ENCODE results near the gene CNST.

Gene CNST, protein sequence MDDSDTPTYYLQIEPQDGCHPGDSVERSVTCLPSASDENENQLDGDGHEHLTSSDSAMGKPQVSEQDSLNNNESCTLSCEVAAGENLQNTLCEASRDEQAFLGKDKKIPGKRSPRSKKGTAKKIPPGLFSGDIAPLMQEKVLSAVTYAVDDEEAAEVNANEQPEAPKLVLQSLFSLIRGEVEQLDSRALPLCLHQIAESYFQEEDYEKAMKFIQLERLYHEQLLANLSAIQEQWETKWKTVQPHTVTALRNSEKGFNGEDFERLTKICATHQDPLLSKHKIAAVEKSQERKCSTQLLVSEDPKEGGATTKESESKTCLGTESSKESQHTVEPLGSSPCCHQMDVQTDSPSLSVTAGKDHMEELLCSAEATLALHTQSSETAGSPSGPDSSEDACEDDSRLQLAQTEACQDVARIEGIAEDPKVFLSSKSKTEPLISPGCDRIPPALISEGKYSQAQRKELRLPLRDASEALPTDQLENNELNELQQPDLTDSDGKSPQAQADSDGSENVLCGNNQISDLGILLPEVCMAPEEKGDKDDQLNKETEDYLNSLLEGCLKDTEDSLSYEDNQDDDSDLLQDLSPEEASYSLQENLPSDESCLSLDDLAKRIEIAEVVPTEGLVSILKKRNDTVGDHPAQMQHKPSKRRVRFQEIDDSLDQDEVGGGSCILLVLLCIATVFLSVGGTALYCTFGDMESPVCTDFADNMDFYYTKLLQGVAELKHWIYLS

DNA sequence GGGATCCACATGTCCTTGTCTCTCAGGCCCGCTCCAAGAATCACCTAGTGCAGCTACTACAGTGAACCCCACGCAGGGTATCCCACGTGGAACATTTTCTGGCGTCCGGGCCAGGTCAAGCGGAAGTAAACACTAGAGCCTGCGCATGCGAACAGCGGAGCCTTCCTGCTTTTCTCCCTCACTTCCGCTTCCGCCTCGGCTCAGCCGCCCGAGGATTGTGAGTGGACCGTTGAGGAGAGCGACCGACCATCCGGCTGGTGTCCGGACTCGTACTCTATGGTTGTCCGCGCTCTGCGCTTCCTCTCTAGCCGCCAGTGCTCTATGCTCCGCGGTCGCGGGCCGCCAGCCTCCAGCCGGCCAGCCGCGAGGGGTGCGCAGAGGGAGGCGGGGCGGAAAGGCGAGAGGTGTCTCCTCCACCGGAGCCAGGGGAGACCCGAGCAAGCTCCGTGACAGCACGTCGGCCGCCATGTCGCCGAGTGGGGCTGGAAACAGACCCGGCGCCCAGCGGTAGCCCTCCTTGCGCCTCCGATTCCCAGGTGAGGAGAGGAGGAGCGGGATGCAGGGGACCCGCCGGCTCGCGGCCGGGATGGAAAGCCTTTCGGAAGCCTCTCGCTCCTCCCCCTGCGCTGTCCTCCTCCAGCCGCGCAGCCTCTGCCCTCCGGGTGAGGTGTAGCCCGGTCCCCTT is at the start of gene CNST, which contains the start of gene TFB2M:
Gene CNST (plus strand): TSS at position 329 of the 685 bp plus-strand sequence. CDS start 25,107 bp downstream, outside the sequence.
Gene TFB2M (minus strand): TSS at position 134 of the 685 bp plus-strand sequence. CDS start 123 bp downstream, at position 11.
- peak; percentile 81 for DNase-seq

DNA sequence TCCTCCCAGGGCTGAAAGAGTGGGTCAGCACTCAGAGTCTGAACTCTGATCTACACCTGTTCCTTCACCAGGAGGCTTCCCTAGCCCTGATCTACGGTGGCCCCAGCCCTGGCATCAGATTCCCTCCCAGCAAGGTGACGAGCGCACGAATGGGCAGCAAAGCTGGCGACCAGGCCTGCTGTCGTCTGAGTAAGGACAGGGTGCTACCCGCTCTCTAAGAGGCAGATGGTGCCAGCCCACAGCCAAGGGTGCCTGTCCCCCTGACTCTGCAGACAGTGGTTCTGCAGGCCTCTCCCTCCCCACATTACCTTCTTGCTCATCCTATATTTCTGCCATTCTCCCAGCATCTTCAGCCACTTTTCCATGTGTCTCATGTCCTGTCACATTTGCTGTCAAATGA is 48.9 kb upstream of the CNST start:
- no peak for DNase-seq

DNA sequence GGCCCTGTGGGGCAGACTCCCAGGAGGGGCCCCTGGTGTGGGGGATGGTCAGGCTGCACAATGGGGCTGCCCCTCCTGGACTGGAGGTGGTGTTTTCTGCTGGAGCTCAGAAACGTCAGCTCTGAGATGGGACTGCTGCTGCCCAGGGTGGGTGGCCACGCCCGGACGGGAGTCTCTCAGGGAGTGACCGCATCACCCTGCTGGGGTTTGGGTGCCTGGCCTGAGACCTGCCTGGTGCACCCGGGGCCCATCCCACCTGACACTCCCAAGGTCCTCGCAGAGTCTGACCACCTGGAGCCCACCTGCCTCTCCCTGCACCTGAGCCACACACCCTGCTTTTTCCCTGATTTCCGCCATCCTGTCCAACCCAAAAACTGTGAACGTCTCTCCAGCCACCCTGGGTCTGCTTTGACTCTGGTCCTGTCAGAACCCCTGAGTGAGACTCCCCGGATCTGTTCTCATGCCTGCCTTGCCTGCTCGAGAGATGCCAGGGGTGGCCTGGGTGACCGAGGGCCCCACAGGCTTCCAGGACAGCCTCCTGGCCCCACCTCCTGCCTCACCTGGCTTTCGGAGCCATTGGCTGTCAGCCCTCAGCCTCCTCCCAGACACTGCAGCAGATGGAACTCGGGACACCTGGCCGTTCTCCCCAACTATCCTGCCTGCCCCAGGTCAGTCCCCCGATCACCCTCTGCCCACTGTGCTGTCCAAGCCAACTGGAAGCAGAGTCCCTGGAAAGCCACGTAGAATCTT is 47.6 kb upstream of the CNST start:
- no peak for DNase-seq

DNA sequence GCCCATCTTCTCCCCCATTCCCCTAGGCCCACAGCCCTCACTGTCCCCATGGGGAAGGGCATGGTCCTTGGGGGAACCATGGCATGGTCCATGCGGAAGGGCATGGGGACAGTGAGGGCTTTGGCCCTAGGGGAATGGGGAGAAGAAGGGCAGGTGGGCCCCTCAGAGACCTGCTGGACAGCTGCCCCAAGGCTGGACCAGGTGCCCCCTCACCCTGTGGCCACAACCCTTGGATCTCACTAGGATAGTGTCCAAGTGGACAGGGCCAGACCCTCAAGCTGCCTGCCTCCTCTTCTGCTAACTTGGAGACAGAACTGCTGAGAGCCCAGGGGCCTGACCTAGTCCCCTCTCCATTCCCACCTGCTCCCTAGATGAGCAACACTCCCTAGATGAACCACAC is 46.7 kb upstream of the CNST start:
- DNase-seq: no peak

DNA sequence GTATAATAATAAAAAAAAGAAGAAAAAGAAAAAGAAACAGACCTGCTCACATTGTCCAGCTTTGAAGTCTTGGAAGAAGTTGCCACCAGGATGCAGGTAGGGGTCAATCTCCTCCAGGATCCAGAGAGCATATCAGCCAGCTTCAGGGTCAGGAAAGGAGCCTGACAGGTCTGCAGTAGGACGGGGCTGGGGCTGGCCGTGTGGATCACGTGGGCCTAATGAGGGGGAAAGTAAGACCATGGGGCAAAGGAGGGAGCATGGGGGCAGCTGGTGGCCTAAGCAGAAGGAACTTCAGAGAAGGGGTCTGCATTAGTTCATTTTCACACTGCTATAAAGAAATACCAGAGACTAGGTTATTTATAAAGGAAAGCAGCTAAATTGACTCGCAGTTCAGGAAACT is 39.9 kb upstream of the CNST start:
- DNase-seq: no peak

DNA sequence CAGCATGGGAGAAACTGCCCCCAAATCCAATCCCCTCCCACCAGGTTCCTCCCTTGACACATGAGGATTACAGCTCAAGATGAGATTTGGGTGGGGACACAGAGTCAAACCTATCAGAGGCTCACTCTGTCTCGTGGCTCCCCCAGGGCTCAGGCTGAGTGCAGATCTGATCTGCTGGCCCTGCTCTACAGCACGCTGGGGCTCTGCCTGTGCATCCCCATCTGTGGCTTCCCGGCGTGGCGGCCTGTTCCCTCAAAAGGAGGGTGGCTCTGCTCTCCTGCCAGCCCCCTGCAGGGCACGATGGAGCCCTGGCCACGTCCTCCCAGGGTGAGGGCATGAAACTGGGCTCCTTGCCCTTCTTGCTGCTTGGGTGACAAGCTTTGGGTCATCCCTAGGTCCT is 39.3 kb upstream of the CNST start:
- no peak for DNase-seq

DNA sequence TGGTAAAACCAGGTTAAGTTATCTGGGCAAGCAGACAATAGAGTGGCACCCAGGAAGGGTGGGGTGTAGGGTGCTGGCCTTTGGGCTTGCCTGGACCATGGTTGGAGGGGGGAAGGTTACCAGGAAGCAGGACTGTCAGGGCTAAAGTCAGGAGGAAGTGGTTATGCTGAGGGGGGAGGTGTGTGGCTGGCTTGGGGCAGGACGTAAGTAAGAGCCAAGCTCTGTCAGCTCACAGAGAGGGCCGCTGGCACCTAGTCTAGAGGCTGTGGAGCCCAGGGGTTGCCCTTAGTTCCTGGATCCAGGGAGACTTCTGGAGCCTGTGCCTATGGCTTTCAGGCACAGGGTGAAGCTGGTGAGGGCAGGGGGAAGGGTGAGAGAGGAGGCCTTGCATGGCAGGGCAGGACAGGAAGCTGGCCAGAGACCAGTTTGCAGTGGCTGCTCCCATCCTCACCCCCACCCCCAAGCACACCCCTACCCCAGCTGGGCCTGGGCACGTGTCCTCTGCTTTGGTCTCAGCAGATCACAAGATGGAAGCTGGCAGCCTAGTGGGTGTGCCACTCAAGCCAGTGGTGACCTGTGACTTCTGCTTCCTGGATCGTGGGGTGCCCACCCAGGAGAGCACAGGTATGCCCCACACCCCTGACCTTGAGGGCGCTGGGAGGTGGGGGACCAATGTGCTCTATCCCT is 38.7 kb upstream of the CNST start:
- no peak for DNase-seq

DNA sequence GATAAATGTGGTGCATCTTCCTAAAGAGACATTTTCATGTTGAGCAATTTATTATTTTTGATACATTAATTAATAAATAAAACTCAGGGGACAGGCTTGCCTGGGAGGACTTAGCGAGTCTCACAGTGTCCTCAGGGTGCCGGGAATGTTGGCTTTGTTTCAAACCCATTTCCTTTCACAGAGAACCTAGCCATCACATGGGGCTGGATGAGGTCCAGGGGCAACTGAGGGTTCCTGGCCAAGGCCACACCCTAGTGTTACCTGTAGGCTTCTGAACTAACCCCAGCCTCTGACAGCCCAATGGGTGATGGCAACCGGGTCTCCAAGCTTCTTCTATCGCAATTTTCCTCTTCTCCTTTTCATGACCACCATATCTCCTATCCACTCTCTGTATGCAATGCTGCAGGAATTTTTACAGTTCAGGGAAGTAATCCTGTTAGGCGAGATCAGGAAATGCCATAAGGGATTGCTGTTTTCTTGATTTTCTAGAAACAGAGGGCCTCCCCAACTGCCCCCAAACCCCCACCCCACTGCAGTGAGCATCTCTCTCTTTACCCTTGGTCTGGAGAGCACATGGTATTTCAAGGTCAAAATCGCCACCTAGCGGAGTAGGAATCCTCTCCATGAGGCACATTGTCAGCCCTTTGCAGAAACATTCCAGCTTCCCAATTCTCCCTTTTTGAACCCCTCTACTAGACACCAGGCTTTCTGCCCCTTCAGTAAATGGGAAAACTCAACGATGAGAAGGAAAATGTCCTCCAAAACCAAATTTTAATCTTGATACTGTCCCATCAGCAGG is 37.1 kb upstream of the CNST start:
- no peak for DNase-seq

DNA sequence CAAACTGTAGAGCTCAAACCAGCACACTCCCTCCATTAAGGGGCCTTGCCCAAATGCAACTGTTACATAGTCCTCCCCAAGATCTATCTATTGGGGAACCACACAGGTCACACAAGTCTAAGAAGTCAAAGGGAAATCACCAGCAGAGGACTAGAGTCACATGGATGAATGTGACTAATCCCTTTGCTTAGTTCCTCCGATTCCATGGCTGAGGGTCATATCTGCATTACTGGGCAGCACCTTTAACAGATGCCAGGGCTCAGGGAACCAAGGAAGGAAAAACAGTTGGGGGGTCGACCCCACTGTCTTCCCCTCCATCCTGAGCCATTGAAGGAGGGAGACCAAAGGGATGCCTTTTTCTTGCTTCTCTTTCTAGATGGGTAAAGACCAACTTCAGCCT is 35.8 kb upstream of the CNST start:
- no peak for DNase-seq

DNA sequence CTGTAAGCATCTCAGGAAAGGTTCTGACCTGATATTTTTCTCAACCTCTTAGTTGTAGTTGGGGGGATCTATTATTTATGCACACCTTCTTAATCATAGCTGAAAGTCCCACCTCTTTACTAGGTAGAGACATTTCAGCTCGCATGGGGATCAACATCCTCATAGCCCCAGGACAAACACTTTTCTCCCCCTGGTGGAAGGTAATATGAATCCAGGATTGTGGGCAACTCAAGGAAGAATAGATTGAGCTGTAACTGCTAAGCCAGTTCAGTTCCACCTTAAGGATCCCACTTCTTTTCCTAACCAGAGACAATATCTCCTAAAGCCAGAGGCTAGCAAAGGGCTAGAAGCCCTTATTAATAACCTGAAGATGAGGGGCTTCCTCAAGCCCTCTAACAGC is 33.7 kb upstream of the CNST start:
- DNase-seq: no peak

DNA sequence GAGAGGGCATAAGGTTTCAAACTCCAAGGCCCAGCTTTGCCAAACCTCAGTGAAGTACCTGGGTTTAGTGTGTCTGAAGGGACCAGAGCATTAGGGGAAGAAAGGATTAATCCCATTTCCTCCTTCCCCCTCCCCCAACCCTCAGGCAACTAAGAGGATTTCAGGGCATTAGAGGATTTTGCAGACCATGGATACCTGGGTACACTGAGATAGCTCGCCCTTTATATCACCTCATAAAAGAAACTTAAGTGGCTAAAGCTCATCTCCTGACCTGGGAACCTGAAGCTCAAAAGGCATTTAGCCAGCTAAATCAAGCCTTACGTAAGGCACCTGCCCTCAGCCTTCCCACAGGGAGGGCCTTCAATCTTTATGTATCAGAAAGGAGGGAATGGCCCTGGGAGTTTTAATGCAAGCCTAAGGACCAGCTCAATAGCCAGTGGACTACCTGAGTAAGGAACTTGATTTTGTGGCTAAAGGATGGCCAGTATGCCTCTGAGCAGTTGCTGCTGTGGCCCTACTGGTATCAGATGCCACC is 32.8 kb upstream of the CNST start:
- no peak for DNase-seq

DNA sequence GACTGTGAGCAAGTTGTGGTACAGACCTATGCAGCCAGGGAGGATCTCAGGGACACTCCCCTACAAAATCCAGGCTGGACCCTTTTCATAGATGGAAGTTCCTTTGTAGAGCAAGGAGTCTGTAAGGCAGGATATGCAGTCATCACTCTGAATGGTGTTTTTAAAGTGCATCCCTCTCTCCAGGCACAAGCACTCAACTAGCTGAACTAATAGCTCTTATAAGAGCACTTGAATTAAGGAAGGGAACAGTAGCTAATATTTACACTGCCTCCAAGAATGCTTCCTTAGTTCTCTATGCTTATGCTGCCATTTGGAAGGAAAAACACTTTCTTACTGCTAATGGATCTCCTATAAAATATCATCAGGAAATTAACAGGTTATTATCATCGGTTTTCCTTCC is 32.1 kb upstream of the CNST start:
- DNase-seq: no peak

DNA sequence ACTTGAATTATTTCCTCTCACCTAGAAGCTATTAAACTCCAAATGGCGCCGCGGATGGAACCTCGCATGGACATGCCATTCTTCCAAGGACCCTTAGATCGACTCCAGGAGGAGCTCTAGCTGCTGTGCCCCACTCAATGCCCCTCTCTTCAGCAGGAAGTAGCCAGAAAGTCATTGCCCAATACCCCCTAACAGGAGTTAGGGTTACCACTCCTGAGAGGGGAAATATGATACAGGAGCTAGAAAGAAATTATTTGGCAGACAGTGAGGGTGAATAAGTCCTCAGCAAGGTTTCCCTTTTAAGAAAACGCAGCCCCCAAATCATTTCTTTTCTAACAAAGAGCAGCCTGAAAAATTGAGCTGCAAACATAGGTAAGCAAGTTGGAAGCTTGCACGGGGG is 28.8 kb upstream of the CNST start:
- DNase-seq: no peak

DNA sequence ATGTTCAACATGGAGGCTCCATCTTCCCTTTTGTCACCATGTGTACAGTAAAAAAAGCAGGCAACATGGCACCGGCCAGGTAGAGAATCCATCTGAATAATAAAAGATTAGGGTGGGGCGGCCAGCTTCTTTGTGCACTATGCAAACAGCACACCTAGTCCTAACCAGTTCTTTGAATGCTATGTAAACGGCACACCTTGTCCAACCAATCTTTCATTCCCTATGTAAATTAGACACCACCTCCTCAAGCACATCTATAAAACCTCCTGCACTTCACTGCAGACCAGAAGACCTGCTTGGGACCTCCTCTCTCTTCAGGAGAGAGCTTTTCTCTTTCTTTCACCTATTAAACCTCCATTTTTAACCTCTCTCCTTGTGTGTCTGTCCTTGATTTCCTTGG is 28.4 kb upstream of the CNST start:
- no peak for DNase-seq

DNA sequence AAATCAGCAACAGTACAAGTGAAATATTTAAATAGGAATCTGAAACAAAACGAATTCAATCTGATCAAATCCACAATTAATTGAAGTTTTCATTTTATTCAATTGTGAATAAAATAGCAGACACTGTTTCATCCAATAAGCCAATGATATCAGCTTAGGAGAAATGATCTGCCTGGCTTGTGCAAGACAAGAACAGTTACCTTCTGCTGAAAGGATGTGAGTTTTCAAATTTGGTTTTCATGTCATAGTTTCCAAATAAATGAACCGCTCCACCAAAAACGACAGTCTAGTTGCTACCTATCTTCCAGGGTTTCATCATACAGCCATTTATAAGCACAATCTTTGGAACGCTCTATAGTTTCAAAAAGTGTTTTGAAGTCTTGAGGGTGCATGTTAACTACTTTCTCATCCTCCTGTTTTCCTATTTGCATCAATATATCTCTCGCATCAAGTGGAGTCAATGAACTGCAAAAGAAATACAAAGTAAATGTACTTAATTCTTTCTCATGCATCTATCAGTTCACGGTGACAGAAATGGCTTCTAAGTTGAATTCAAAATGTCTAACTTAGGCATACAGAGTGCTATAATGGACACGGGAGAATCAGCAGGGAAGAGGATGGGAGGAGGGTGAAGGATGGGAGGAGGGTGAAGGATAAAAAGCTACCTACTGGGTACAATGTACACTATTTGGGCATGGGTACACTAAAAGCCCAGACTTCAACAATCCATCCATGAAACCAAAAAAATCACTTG is 25.3 kb upstream of the CNST start:
- no peak for DNase-seq

DNA sequence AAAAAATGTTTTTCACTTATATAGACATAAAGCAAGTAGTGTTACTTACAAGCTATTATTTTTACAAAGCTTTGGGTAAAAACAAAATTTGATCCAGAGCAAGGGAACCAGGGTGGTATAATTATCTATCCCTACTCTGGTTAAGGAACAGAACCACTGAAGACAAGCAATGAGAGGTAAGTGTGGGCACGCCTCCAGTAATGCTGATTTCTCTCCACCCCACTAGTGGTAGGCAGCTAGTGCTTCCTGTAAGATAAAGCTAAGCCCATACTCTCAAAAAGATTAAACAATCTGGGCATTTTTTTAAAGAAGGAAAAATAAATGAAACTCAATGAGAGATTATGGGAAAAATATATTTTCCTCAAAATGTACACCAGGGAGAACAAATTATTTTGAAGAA is 22.3 kb upstream of the CNST start:
- DNase-seq: no peak

DNA sequence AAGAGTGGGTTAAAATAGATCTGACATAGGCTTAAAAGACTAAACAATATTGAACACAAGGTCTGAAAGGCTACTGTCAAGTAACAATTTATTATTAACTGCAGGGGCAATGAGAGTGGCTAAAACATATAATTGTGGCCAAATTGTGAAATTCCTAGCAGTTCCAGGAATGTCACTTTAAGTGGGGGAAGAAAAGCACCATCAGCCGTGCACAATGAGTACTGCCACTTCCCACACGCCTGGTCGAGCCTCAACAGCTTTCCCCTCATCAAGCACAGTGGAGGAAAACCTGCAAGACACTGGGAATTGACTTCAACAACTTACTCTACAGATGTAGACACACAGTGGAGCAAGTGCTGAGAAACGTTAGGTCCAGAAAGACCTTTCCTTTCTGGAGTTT is 16.6 kb upstream of the CNST start:
- no peak for DNase-seq

DNA sequence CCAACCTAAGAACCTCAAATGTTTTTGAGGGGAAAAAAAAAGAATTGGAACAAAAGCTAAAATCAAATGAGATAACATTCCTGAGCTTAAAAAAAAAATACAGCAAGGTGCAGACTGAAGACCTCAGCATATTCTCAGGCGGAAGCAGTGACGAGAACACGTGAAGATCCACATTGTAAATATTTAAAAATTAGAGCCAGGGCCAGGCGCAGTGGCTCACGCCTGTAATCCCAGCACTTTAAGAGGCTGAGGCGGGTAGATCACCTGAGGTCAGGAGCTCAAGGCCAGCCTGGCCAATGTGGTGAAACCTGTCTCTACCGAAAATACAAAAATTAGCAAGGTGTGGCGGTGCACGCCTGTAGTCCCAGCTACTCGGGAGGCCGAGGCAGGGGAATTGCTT is 15.9 kb upstream of the CNST start:
- DNase-seq: no peak

DNA sequence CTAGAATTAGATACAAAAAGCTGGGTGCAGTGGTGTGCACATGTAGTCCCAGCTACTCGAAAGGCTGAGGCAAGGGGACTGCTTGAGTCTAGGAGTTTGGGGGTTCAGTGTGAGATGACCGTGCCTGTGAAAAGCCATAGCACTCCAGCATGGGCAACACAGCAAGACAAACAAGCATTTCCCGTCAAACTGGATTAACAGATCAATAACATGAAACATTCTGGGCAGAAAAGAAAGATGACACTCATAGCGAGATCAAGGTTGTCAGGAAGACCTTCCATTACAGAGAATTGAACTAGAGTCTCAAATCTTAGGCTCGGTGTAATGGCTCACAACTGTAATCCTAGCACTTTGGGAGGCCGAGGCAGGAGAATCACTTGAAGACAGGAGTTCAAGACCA is 14.1 kb upstream of the CNST start:
- no peak for DNase-seq

DNA sequence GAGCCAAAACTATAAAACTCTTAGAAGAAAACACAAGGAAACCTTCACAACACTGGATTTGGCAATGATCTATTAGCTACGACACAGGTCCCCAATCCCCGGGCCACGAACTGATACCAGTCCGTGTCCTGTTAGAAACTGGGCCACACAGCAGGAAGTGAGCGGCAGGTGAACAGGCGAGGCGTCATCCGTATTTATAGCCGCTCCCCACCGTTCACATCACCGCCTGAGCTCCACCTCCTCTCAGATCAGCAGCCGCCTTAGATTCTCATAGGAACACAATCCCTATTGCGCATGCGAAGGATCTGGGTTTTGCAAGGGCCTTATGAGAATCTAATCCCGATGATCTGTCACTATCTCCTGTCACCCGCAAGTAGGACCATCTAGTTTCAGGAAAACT is 12.1 kb upstream of the CNST start:
- no peak for DNase-seq

DNA sequence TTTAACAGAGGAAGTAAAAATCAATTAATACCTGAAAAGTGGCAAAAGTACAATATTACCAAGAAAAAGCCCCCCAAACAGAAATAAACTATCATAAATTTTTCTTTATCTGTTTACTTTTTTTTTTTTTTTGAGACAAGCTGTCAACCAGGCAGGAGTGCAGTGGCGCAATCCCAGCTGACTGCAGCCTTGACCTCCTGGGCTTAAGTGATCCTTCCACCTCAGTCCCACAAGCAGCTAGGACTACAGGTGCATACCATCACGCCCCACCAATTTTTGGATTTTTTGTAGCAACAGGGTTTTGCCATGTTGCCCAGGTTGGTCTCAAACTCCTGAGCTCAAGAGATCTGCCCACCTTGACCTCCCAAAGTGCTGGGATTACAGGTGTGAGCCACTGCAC is 8.2 kb upstream of the CNST start:
- no peak for DNase-seq

All from activated CD4-positive, alpha-beta T cell treated with anti-CD3 and anti-CD28 coated beads, Interleukin-2, amount 50 U/mL, for 1 hour (primary cell).